Measurements from ENCODE around the gene TULP4.

- TF ChIP-seq CTCF (IDR thresholded peaks at IDR 0.05) (no peak), POLR2A (IDR thresholded peaks at IDR 0.05) (no peak)
Measured at GRCh38 chr6:158264180-158264579, 48.1 kb upstream of the TULP4 start.

All from thyroid gland (tissue), 4 donors.